ENCODE results near the gene IMMP2L.

The IMMP2L gene

GRCh38 chr7:110898516-110898915 lies 663.8 kb downstream of the IMMP2L start:
- no peaks in the 10 kb centered on the region for H3K9me3 ChIP-seq (ENCODE audit: control insufficient read depth in 2 of 2, low read length in 2 of 2)
- no peak overlapping the region for H3K4me3 ChIP-seq (ENCODE audit: low read length in 2 of 2)
- no peaks in the 10 kb centered on the region for H3K36me3 ChIP-seq (ENCODE audit: control insufficient read depth in 2 of 2, insufficient read depth in 2 of 2, low read length in 2 of 2)
- no peak overlapping the region for H3K27ac ChIP-seq (ENCODE audit: low read length)
- H3K4me1 ChIP-seq (ENCODE audit: control insufficient read depth, insufficient read depth, low read length): no peaks in the 10 kb centered on the region
- H3K27me3 ChIP-seq (ENCODE audit: control insufficient read depth in 1 of 2, insufficient read depth in 2 of 2, low read length in 2 of 2): no peaks in the 10 kb centered on the region
- no peak overlapping the region for H3K9ac ChIP-seq (ENCODE audit: low read length in 2 of 2)

GRCh38 chr7:110897538-110897937 lies 664.8 kb downstream of the IMMP2L start:
- Histone ChIP-seq H3K27ac (ENCODE audit: low read length) (no peak overlapping the region), H3K4me3 (ENCODE audit: low read length in 2 of 2) (no peak overlapping the region), H3K27me3 (ENCODE audit: control insufficient read depth in 1 of 2, insufficient read depth in 2 of 2, low read length in 2 of 2) (no peaks in the 10 kb centered on the region), H3K4me1 (ENCODE audit: control insufficient read depth, insufficient read depth, low read length) (no peaks in the 10 kb centered on the region), H3K9me3 (ENCODE audit: control insufficient read depth in 2 of 2, low read length in 2 of 2) (no peaks in the 10 kb centered on the region), H3K36me3 (ENCODE audit: control insufficient read depth in 2 of 2, insufficient read depth in 2 of 2, low read length in 2 of 2) (no peaks in the 10 kb centered on the region), H3K9ac (ENCODE audit: low read length in 2 of 2) (no peak overlapping the region)

- H3K27me3 ChIP-seq (ENCODE audit: control insufficient read depth in 1 of 2, insufficient read depth in 2 of 2, low read length in 2 of 2): no peaks in the 10 kb centered on the region
- H3K4me1 ChIP-seq (ENCODE audit: control insufficient read depth, insufficient read depth, low read length): no peaks in the 10 kb centered on the region
- H3K9me3 ChIP-seq (ENCODE audit: control insufficient read depth in 2 of 2, low read length in 2 of 2): no peaks in the 10 kb centered on the region
- no peak overlapping the region for H3K4me3 ChIP-seq (ENCODE audit: low read length in 2 of 2)
- no peak overlapping the region for H3K27ac ChIP-seq (ENCODE audit: low read length)
- H3K36me3 ChIP-seq (ENCODE audit: control insufficient read depth in 2 of 2, insufficient read depth in 2 of 2, low read length in 2 of 2): no peaks in the 10 kb centered on the region
- H3K9ac ChIP-seq (ENCODE audit: low read length in 2 of 2): no peak overlapping the region
These were observed 668.2 kb downstream of the IMMP2L start for GRCh38 chr7:110894111-110894510.

GRCh38 chr7:110891197-110891596 lies 671.1 kb downstream of the IMMP2L start:
- Histone ChIP-seq H3K4me3 (ENCODE audit: low read length in 2 of 2) (no peak overlapping the region), H3K9ac (ENCODE audit: low read length in 2 of 2) (no peak overlapping the region), H3K27ac (ENCODE audit: low read length) (no peak overlapping the region), H3K4me1 (ENCODE audit: control insufficient read depth, insufficient read depth, low read length) (no peaks in the 10 kb centered on the region), H3K27me3 (ENCODE audit: control insufficient read depth in 1 of 2, insufficient read depth in 2 of 2, low read length in 2 of 2) (no peaks in the 10 kb centered on the region), H3K36me3 (ENCODE audit: control insufficient read depth in 2 of 2, insufficient read depth in 2 of 2, low read length in 2 of 2) (no peaks in the 10 kb centered on the region), H3K9me3 (ENCODE audit: control insufficient read depth in 2 of 2, low read length in 2 of 2) (no peaks in the 10 kb centered on the region)

GRCh38 chr7:110890101-110890500 lies 672.2 kb downstream of the IMMP2L start:
- H3K9me3 ChIP-seq (ENCODE audit: control insufficient read depth in 2 of 2, low read length in 2 of 2): no peaks in the 10 kb centered on the region
- H3K36me3 ChIP-seq (ENCODE audit: control insufficient read depth in 2 of 2, insufficient read depth in 2 of 2, low read length in 2 of 2): no peaks in the 10 kb centered on the region
- H3K4me1 ChIP-seq (ENCODE audit: control insufficient read depth, insufficient read depth, low read length): no peaks in the 10 kb centered on the region
- H3K27ac ChIP-seq (ENCODE audit: low read length): no peak overlapping the region
- H3K4me3 ChIP-seq (ENCODE audit: low read length in 2 of 2): no peak overlapping the region
- no peak overlapping the region for H3K9ac ChIP-seq (ENCODE audit: low read length in 2 of 2)
- H3K27me3 ChIP-seq (ENCODE audit: control insufficient read depth in 1 of 2, insufficient read depth in 2 of 2, low read length in 2 of 2): no peaks in the 10 kb centered on the region

- H3K9me3 ChIP-seq (ENCODE audit: control insufficient read depth in 2 of 2, low read length in 2 of 2): no peaks in the 10 kb centered on the region
- no peak overlapping the region for H3K4me3 ChIP-seq (ENCODE audit: low read length in 2 of 2)
- no peak overlapping the region for H3K9ac ChIP-seq (ENCODE audit: low read length in 2 of 2)
- no peaks in the 10 kb centered on the region for H3K27me3 ChIP-seq (ENCODE audit: control insufficient read depth in 1 of 2, insufficient read depth in 2 of 2, low read length in 2 of 2)
- H3K36me3 ChIP-seq (ENCODE audit: control insufficient read depth in 2 of 2, insufficient read depth in 2 of 2, low read length in 2 of 2): no peaks in the 10 kb centered on the region
- H3K4me1 ChIP-seq (ENCODE audit: control insufficient read depth, insufficient read depth, low read length): no peaks in the 10 kb centered on the region
- no peak overlapping the region for H3K27ac ChIP-seq (ENCODE audit: low read length)
These were observed 673.0 kb downstream of the IMMP2L start for GRCh38 chr7:110889335-110889734.

GRCh38 chr7:110888641-110889040 lies 673.7 kb downstream of the IMMP2L start:
- H3K36me3 ChIP-seq (ENCODE audit: control insufficient read depth in 2 of 2, insufficient read depth in 2 of 2, low read length in 2 of 2): no peaks in the 10 kb centered on the region
- H3K27ac ChIP-seq (ENCODE audit: low read length): no peak overlapping the region
- H3K4me1 ChIP-seq (ENCODE audit: control insufficient read depth, insufficient read depth, low read length): no peaks in the 10 kb centered on the region
- no peak overlapping the region for H3K9ac ChIP-seq (ENCODE audit: low read length in 2 of 2)
- no peaks in the 10 kb centered on the region for H3K27me3 ChIP-seq (ENCODE audit: control insufficient read depth in 1 of 2, insufficient read depth in 2 of 2, low read length in 2 of 2)
- H3K9me3 ChIP-seq (ENCODE audit: control insufficient read depth in 2 of 2, low read length in 2 of 2): no peaks in the 10 kb centered on the region
- no peak overlapping the region for H3K4me3 ChIP-seq (ENCODE audit: low read length in 2 of 2)

GRCh38 chr7:110885474-110885873 lies 676.8 kb downstream of the IMMP2L start:
- Histone ChIP-seq H3K27ac (ENCODE audit: low read length) (no peak overlapping the region), H3K9me3 (ENCODE audit: control insufficient read depth in 2 of 2, low read length in 2 of 2) (no peaks in the 10 kb centered on the region), H3K9ac (ENCODE audit: low read length in 2 of 2) (no peak overlapping the region), H3K27me3 (ENCODE audit: control insufficient read depth in 1 of 2, insufficient read depth in 2 of 2, low read length in 2 of 2) (no peaks in the 10 kb centered on the region), H3K4me3 (ENCODE audit: low read length in 2 of 2) (no peak overlapping the region), H3K36me3 (ENCODE audit: control insufficient read depth in 2 of 2, insufficient read depth in 2 of 2, low read length in 2 of 2) (no peaks in the 10 kb centered on the region), H3K4me1 (ENCODE audit: control insufficient read depth, insufficient read depth, low read length) (no peaks in the 10 kb centered on the region)

GRCh38 chr7:110881721-110882120 lies 680.6 kb downstream of the IMMP2L start:
- Histone ChIP-seq H3K27me3 (ENCODE audit: control insufficient read depth in 1 of 2, insufficient read depth in 2 of 2, low read length in 2 of 2) (no peaks in the 10 kb centered on the region), H3K4me1 (ENCODE audit: control insufficient read depth, insufficient read depth, low read length) (no peaks in the 10 kb centered on the region), H3K4me3 (ENCODE audit: low read length in 2 of 2) (no peak overlapping the region), H3K9me3 (ENCODE audit: control insufficient read depth in 2 of 2, low read length in 2 of 2) (no peaks in the 10 kb centered on the region), H3K9ac (ENCODE audit: low read length in 2 of 2) (no peak overlapping the region), H3K27ac (ENCODE audit: low read length) (no peak overlapping the region), H3K36me3 (ENCODE audit: control insufficient read depth in 2 of 2, insufficient read depth in 2 of 2, low read length in 2 of 2) (no peaks in the 10 kb centered on the region)

GRCh38 chr7:110880971-110881370 lies 681.3 kb downstream of the IMMP2L start:
- Histone ChIP-seq H3K27ac (ENCODE audit: low read length) (no peak overlapping the region), H3K27me3 (ENCODE audit: control insufficient read depth in 1 of 2, insufficient read depth in 2 of 2, low read length in 2 of 2) (no peaks in the 10 kb centered on the region), H3K9me3 (ENCODE audit: control insufficient read depth in 2 of 2, low read length in 2 of 2) (no peaks in the 10 kb centered on the region), H3K36me3 (ENCODE audit: control insufficient read depth in 2 of 2, insufficient read depth in 2 of 2, low read length in 2 of 2) (no peaks in the 10 kb centered on the region), H3K9ac (ENCODE audit: low read length in 2 of 2) (no peak overlapping the region), H3K4me3 (ENCODE audit: low read length in 2 of 2) (no peak overlapping the region), H3K4me1 (ENCODE audit: control insufficient read depth, insufficient read depth, low read length) (no peaks in the 10 kb centered on the region)

GRCh38 chr7:110877016-110877415 lies 685.3 kb downstream of the IMMP2L start:
- H3K4me1 ChIP-seq (ENCODE audit: control insufficient read depth, insufficient read depth, low read length): no peaks in the 10 kb centered on the region
- no peak overlapping the region for H3K27ac ChIP-seq (ENCODE audit: low read length)
- no peak overlapping the region for H3K4me3 ChIP-seq (ENCODE audit: low read length in 2 of 2)
- no peaks in the 10 kb centered on the region for H3K36me3 ChIP-seq (ENCODE audit: control insufficient read depth in 2 of 2, insufficient read depth in 2 of 2, low read length in 2 of 2)
- no peaks in the 10 kb centered on the region for H3K27me3 ChIP-seq (ENCODE audit: control insufficient read depth in 1 of 2, insufficient read depth in 2 of 2, low read length in 2 of 2)
- H3K9ac ChIP-seq (ENCODE audit: low read length in 2 of 2): no peak overlapping the region
- no peaks in the 10 kb centered on the region for H3K9me3 ChIP-seq (ENCODE audit: control insufficient read depth in 2 of 2, low read length in 2 of 2)

GRCh38 chr7:110875346-110875745 lies 686.9 kb downstream of the IMMP2L start:
- Histone ChIP-seq H3K4me3 (ENCODE audit: low read length in 2 of 2) (no peak overlapping the region), H3K27me3 (ENCODE audit: control insufficient read depth in 1 of 2, insufficient read depth in 2 of 2, low read length in 2 of 2) (no peaks in the 10 kb centered on the region), H3K36me3 (ENCODE audit: control insufficient read depth in 2 of 2, insufficient read depth in 2 of 2, low read length in 2 of 2) (no peaks in the 10 kb centered on the region), H3K4me1 (ENCODE audit: control insufficient read depth, insufficient read depth, low read length) (no peaks in the 10 kb centered on the region), H3K9ac (ENCODE audit: low read length in 2 of 2) (no peak overlapping the region), H3K9me3 (ENCODE audit: control insufficient read depth in 2 of 2, low read length in 2 of 2) (no peaks in the 10 kb centered on the region), H3K27ac (ENCODE audit: low read length) (no peak overlapping the region)
